CD4-positive, alpha-beta memory T cell (primary cell): ENCODE results near the gene SLC9C1. TPM values are rescaled to one million over a fixed set of nuclear protein-coding genes. Genes with fewer than 3 reads are reported as not detected.
A peak's percentile ranks its signal among the peaks of the same experiment; 100 is the strongest.

Experiments used
- CTCF ChIA-PET: fragments of 350-600 bp; sonication (Branson Sonifier 250); formaldehyde crosslinking; loops from one replicate; lab custom pipeline; 2021; ENCODE audit warnings: inconsistent platforms; ENCODE audit not compliant: partially characterized antibody; lab: Charles Lee
- POLR2A ChIA-PET: fragments of 350-600 bp; sonication (Branson Sonifier 250); formaldehyde crosslinking; loops from one replicate; lab custom pipeline; 2021; ENCODE audit not compliant: partially characterized antibody; lab: Charles Lee
- DNase-seq, 5 donors: peaks; one replicate each; pipeline versions ENCODE4 v3.0.0 to v3.0.0-alpha.2; 2020 to 2022; ENCODE audit warnings: mixed read lengths in 1 of 5
- H3K27ac ChIP-seq: one replicate; pipeline ENCODE4 v1.7.0; 2013; ENCODE audit warnings: low read depth, low read length
- H3K27me3 ChIP-seq: 2 replicates; pipeline ENCODE4 v1.7.0; 2013; ENCODE audit warnings: mild to moderate bottlenecking, low read length, moderate library complexity; ENCODE audit not compliant: insufficient read depth
- H3K36me3 ChIP-seq: 2 replicates; pipeline ENCODE4 v1.7.0; 2013; ENCODE audit warnings: mild to moderate bottlenecking, low read length, moderate library complexity; ENCODE audit not compliant: insufficient read depth
- H3K4me1 ChIP-seq: 2 replicates; pipeline ENCODE4 v1.7.0; 2013; ENCODE audit warnings: mild to moderate bottlenecking, low read length, moderate library complexity; ENCODE audit not compliant: insufficient read depth
- H3K4me3 ChIP-seq, 2 donors: one replicate each; pipeline ENCODE4 v1.7.0; 2013; ENCODE audit warnings: low read length in 2 of 2, mild to moderate bottlenecking in 1 of 2
- H3K9me3 ChIP-seq, 2 donors: one replicate each; pipeline ENCODE4 v1.7.0; 2013; ENCODE audit warnings: low read length in 2 of 2, control low read depth in 1 of 2; ENCODE audit not compliant: control insufficient read depth in 1 of 2
- H3K27ac Mint-ChIP-seq, 7 donors: one replicate each; pipeline ENCODE4 v1.8.0; 2020 to 2021; ENCODE audit warnings: mixed read lengths in 7 of 7, mild to moderate bottlenecking in 6 of 7, inconsistent platforms in 3 of 7, moderate library complexity in 3 of 7
- H3K27me3 Mint-ChIP-seq, 2 donors: one replicate each; pipeline ENCODE4 v1.8.0; 2020 to 2021; ENCODE audit warnings: mixed read lengths in 2 of 2
- H3K36me3 Mint-ChIP-seq, 2 donors: one replicate each; pipeline ENCODE4 v1.8.0; 2020 to 2021; ENCODE audit warnings: mixed read lengths in 2 of 2, inconsistent platforms in 1 of 2, mild to moderate bottlenecking in 1 of 2
- H3K4me1 Mint-ChIP-seq, 4 donors: one replicate each; pipeline ENCODE4 v1.8.0; 2020 to 2021; ENCODE audit warnings: mixed read lengths in 4 of 4, mild to moderate bottlenecking in 1 of 4
- H3K4me3 Mint-ChIP-seq, 8 donors: one replicate each; pipeline ENCODE4 v1.8.0; 2020 to 2021; ENCODE audit warnings: mixed read lengths in 8 of 8, mild to moderate bottlenecking in 7 of 8, moderate library complexity in 6 of 8, inconsistent platforms in 3 of 8
- H3K9me3 Mint-ChIP-seq, 8 donors: one replicate each; pipeline ENCODE4 v1.8.0; 2020 to 2021; ENCODE audit warnings: mixed read lengths in 8 of 8, mild to moderate bottlenecking in 5 of 8, inconsistent platforms in 3 of 8, moderate library complexity in 1 of 8
- intact Hi-C: fragments of 100-400 bp; cut with micrococcal nuclease; formaldehyde crosslinking; loops from one replicate; pipeline ENCODE4 v1.15.1; 2023
- polyA plus RNA-seq, 2 donors: library from polyadenylated mRNA; unstranded; fragments of 300-500 nt; fragmentation: Illumina TruSeq; gene quantifications; one replicate each; pipeline ENCODE4 v1.2.3, GENCODE V29; 2021
- total RNA-seq, 2 experiments: library from RNA; stranded (reverse); gene quantifications; one replicate each; pipeline ENCODE4 v1.2.3, GENCODE V29; 2021

The SLC9C1 gene
- total and polyA plus RNA-seq, 4 experiments from 2014 or later = not detected

DNA sequence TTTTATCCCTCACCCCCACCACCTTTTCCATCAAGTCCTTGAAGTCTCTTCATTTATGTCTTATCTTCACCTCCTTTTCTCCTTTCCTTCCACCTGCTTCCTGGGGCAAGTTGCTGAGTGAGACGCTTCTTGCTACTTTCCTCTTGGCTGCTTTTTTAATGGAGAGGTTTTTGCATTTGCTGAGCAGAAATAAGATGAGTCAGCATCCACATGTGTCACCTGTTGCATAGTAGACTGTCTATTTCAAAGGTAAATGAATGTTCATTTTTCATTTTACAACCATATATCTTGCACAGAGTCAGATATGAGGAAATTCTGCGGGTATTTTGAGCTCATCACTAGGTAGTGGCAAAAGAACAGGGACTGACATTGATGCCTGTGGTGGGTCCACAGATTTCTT is 189.2 kb downstream of the SLC9C1 start:
- no peak overlapping the region for H3K4me3 ChIP-seq
- Mint-ChIP-seq H3K4me3 (no peak overlapping the region), H3K36me3 (peaks cover 0 to 4% of the 10 kb centered on the region in 2 donors), H3K27ac (no peak overlapping the region), H3K9me3 (no peaks in the 10 kb centered on the region), H3K27me3 (peaks cover 0 to 2% of the 10 kb centered on the region in 2 donors), H3K4me1 (no peaks in the 10 kb centered on the region)
- no peak for DNase-seq
- no peaks in the 10 kb centered on the region for H3K4me1 ChIP-seq
- intact Hi-C loops = no loop called here
- H3K9me3 ChIP-seq = no peaks in the 10 kb centered on the region
- no peak overlapping the region for H3K27ac ChIP-seq
- no peaks in the 10 kb centered on the region for H3K36me3 ChIP-seq
- H3K27me3 ChIP-seq = no peaks in the 10 kb centered on the region
- ChIA-PET POLR2A (no interaction called here), CTCF (no interaction called here)

DNA sequence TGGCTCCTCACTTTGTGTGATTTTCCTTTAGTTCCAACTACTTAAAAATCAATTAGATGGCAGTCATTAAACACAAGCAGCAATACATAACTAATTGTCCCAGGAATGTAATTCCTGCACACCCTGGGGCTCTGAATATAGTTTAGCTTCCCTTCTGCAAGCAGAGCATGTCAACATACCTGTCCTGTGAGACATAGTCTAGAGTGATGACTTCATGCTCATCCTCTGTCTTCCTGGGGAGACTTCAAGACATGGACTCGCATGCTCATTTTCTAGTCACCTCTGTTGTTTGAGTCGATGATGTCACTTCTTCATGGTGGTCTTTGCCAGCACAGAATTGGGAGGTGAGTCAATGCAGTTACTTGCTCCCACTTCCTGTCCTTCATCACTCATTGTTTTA is 192.1 kb downstream of the SLC9C1 start:
- no peaks in the 10 kb centered on the region for H3K9me3 ChIP-seq
- Mint-ChIP-seq H3K4me3 (no peak overlapping the region), H3K9me3 (no peaks in the 10 kb centered on the region), H3K4me1 (no peaks in the 10 kb centered on the region), H3K36me3 (peaks cover 0 to 4% of the 10 kb centered on the region in 2 donors), H3K27me3 (peaks cover 0 to 5% of the 10 kb centered on the region in 2 donors), H3K27ac (no peak overlapping the region)
- intact Hi-C loops = no loop called here
- ChIA-PET CTCF (no interaction called here), POLR2A (no interaction called here)
- no peak overlapping the region for H3K27ac ChIP-seq
- no peaks in the 10 kb centered on the region for H3K27me3 ChIP-seq
- no peak overlapping the region for H3K4me3 ChIP-seq
- DNase-seq = no peak
- H3K4me1 ChIP-seq = no peaks in the 10 kb centered on the region
- H3K36me3 ChIP-seq = no peaks in the 10 kb centered on the region

DNA sequence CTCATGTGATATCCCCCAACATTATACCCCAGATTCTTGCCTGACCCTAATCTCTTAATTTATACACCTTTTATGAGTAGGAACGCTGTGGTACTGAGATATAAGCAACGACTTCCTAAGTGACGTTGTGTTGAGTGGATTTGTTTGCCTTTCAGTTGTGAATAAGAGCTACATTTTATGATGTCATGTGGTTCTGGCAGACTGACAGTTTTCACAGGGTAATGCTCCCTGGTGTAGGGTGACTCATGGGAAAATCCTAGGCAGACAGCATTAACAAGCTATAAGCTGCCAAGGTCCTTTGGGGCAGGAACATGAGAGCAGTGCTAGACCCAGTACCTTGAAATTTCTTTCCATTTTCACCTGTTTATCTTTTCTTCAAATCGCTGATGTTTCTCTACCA is 196.6 kb downstream of the SLC9C1 start:
- ChIA-PET CTCF (interaction anchor here (1.9 kb wide), 1 partner anchor 14 kb away, joined by 8 read pairs; no protein-coding TSS in a partner anchor), POLR2A (no interaction called here)
- Histone ChIP-seq H3K4me3 (no peak overlapping the region), H3K36me3 (no peaks in the 10 kb centered on the region), H3K9me3 (no peaks in the 10 kb centered on the region), H3K27ac (no peak overlapping the region), H3K27me3 (no peaks in the 10 kb centered on the region), H3K4me1 (peaks cover 7% of the 10 kb centered on the region)
- Mint-ChIP-seq H3K36me3 (no peaks in the 10 kb centered on the region), H3K4me1 (peaks cover 9 to 11% (median 10%) of the 10 kb centered on the region in 4 donors), H3K4me3 (no peak overlapping the region), H3K27ac (no peak overlapping the region), H3K27me3 (peaks cover 0 to 7% of the 10 kb centered on the region in 2 donors), H3K9me3 (no peaks in the 10 kb centered on the region)
- intact Hi-C loops = no loop called here
- DNase-seq = no peak

DNA sequence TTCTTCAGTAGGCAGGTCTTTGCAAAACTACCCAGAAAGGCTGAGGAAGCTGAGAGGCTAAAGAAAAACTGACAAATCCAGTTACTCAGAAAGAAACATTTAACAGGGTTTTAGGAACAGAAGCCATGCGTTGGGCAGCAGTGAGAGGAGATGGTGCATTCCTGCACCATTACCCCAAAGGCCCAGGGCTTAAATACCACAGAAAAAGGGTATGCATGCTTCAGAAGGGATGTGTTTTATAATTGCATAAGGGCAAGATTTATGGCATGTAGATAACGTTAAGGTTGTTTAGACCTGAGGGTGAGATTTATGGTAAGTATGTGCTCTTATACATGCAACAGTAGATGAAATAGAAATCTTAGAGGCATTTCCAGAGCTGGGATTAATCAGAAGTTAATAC is 197.8 kb downstream of the SLC9C1 start:
- intact Hi-C loops = no loop called here
- Histone ChIP-seq H3K4me3 (no peak overlapping the region), H3K36me3 (no peaks in the 10 kb centered on the region), H3K27ac (no peak overlapping the region), H3K4me1 (peaks cover 8% of the 10 kb centered on the region), H3K27me3 (no peaks in the 10 kb centered on the region), H3K9me3 (no peaks in the 10 kb centered on the region)
- H3K27me3 Mint-ChIP-seq = peaks cover 0 to 7% of the 10 kb centered on the region in 2 donors
- ChIA-PET CTCF (no interaction called here), POLR2A (no interaction called here)
- H3K36me3 Mint-ChIP-seq = no peaks in the 10 kb centered on the region
- no peaks in the 10 kb centered on the region for H3K9me3 Mint-ChIP-seq
- DNase-seq = no peak
- H3K27ac Mint-ChIP-seq = no peak overlapping the region
- H3K4me1 Mint-ChIP-seq = peaks cover 10 to 14% (median 12%) of the 10 kb centered on the region in 4 donors
- no peak overlapping the region for H3K4me3 Mint-ChIP-seq

DNA sequence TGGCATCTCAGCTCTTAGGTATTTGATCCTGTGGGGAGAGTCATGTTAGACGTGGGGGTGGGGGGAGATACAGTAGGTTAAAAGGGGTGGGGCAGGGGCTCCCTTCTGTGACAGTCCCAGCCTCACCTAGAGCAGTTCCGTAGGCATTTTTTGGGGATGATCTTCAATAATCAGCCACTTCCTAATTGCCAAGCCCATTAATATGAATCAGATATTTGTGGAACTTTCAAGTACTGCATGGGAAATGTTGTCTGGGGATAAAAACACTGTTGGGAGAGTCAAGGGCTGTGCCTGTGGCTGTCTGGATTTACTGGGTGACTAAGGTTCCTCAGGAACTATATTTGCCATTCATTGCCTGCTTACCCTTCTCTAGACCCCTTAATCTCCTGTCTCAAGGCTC is 198.3 kb downstream of the SLC9C1 start:
- Mint-ChIP-seq H3K4me3 (no peak overlapping the region), H3K27ac (no peak overlapping the region), H3K4me1 (peaks cover 10 to 17% (median 15%) of the 10 kb centered on the region in 4 donors), H3K9me3 (no peaks in the 10 kb centered on the region), H3K36me3 (no peaks in the 10 kb centered on the region), H3K27me3 (peaks cover 0 to 7% of the 10 kb centered on the region in 2 donors)
- H3K36me3 ChIP-seq = no peaks in the 10 kb centered on the region
- H3K4me1 ChIP-seq = peaks cover 10% of the 10 kb centered on the region
- no peak for DNase-seq
- intact Hi-C loops = no loop called here
- POLR2A ChIA-PET = no interaction called here
- H3K9me3 ChIP-seq = no peaks in the 10 kb centered on the region
- CTCF ChIA-PET = no interaction called here
- H3K27ac ChIP-seq = no peak overlapping the region
- H3K27me3 ChIP-seq = no peaks in the 10 kb centered on the region
- no peak overlapping the region for H3K4me3 ChIP-seq

DNA sequence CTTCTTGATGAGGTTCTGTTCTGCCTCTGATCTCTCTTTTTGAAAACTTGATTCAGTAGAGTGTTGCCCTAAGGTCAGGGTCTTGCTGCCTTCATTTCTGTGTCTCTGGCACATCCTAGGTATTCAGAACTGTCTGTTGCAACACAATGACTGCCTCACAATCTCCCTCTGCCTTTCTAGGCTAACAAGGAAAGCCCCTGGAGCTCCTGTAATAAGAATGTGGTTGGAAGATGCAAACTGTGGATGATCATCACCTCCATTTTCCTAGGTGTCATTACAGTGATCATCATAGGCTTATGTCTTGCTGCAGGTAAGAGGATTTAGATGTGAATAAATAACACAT is 200.9 kb downstream of the SLC9C1 start:
- Histone ChIP-seq H3K9me3 (no peaks in the 10 kb centered on the region), H3K4me3 (no peak overlapping the region), H3K4me1 (peaks cover 15% of the 10 kb centered on the region), H3K27ac (no peak overlapping the region), H3K36me3 (no peaks in the 10 kb centered on the region), H3K27me3 (no peaks in the 10 kb centered on the region)
- POLR2A ChIA-PET = interaction anchor here (1.8 kb wide), 1 partner anchor 21 kb away, joined by 4 read pairs; no protein-coding TSS in a partner anchor
- no peak for DNase-seq
- no peaks in the 10 kb centered on the region for H3K36me3 Mint-ChIP-seq
- H3K9me3 Mint-ChIP-seq = no peaks in the 10 kb centered on the region
- H3K4me1 Mint-ChIP-seq = peaks cover 13 to 25% (median 21%) of the 10 kb centered on the region in 4 donors
- CTCF ChIA-PET = interaction anchor here (1.0 to 2.4 kb wide), 3 partner anchors 14 to 21 kb away, joined by 5 to 6 read pairs (median 6); no protein-coding TSS in a partner anchor
- H3K27ac Mint-ChIP-seq = peak overlapping the region in 1 of 7 donors; percentile 35
- intact Hi-C loops = no loop called here
- peaks cover 0 to 9% of the 10 kb centered on the region in 2 donors for H3K27me3 Mint-ChIP-seq
- no peak overlapping the region for H3K4me3 Mint-ChIP-seq

DNA sequence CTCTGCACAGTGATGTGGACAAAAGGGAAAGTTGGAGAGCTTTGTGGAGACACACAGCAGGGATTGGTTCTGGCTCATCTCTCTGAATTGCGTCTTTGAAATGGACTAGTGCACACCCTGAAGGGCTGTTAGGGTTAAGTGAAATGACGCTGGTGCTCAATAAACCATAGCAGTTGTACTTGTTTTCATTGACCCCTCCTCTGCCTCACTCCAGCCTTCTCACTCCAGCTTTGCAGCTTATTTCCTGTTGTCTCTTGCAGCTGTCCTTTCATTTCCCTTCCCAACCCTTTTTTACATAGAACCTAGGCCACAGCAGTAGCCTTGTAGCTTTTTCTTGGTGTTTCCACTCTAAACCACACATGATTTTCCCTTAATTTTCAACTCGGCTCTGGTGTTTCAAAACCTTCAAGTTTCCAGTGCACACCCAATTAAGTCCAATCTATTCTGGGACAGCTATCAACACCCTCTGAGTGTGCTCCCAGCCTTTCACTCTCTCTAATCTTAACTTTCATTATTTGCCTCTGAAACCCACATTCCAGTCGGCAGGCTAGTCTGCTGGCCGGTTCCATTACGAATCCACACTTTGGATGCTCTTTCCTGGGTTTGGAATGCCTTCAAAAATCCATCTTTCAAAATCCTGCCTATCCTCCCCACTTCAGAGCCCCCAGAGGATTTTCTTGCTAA is 201.4 kb downstream of the SLC9C1 start:
- intact Hi-C loops = no loop called here
- Histone ChIP-seq H3K27me3 (no peaks in the 10 kb centered on the region), H3K4me3 (no peak overlapping the region), H3K36me3 (no peaks in the 10 kb centered on the region), H3K27ac (no peak overlapping the region), H3K9me3 (no peaks in the 10 kb centered on the region), H3K4me1 (peaks cover 15% of the 10 kb centered on the region)
- Mint-ChIP-seq H3K36me3 (no peaks in the 10 kb centered on the region), H3K4me3 (no peak overlapping the region), H3K27ac (peak overlapping the region in 2 of 7 donors; percentile 23 to 35), H3K4me1 (peaks cover 13 to 30% (median 21%) of the 10 kb centered on the region in 4 donors), H3K27me3 (peaks cover 0 to 9% of the 10 kb centered on the region in 2 donors), H3K9me3 (no peaks in the 10 kb centered on the region)
- ChIA-PET CTCF (interaction anchor here (1.6 to 2.4 kb wide), 2 partner anchors 15 to 19 kb away, joined by 6 read pairs; no protein-coding TSS in a partner anchor), POLR2A (interaction anchor here (1.8 kb wide), 1 partner anchor 20 kb away, joined by 4 read pairs; no protein-coding TSS in a partner anchor)
- no peak for DNase-seq
